Natural killer cell (primary cell): Measurements from ENCODE around the gene TRIM43. TPM values are rescaled to one million over a fixed set of nuclear protein-coding genes. Genes with fewer than 3 reads are reported as not detected.
"Not testable (repeated sequence)": the region's sequence is repeated elsewhere in the genome, so short reads cannot be mapped to it uniquely, and the experiment has no call there.

ENCODE experiments used
- ATAC-seq, 3 donors: fragments of 150-1000 bp in 2 of 3; fragments of 200-7000 bp in 1 of 3; cut with Tn5 transposase; 1 replicate in 1 of 3; 2 replicates in 2 of 3; pipeline ENCODE4 v1.10.0; 2021; ENCODE audit warnings: mild to moderate bottlenecking in 2 of 3, moderate library complexity in 2 of 3
- DNase-seq, 2 donors: peaks; one replicate each; pipeline versions ENCODE4 v3.0.0 to v3.0.0-alpha.2; 2013 to 2021; ENCODE audit warnings: mixed read lengths in 1 of 2
- H3K27ac ChIP-seq: one replicate; pipeline ENCODE4 v1.5.1; 2013; ENCODE audit warnings: mild to moderate bottlenecking, low read length
- H3K27me3 ChIP-seq: one replicate; pipeline ENCODE4 v1.6.1; 2013; ENCODE audit warnings: low read length; ENCODE audit not compliant: control insufficient read depth, insufficient read depth
- H3K36me3 ChIP-seq: one replicate; pipeline ENCODE4 v1.6.1; 2013; ENCODE audit warnings: low read length; ENCODE audit not compliant: control insufficient read depth, insufficient read depth
- H3K4me1 ChIP-seq: one replicate; pipeline ENCODE4 v1.6.1; 2013; ENCODE audit warnings: low read length; ENCODE audit not compliant: control insufficient read depth, insufficient read depth
- H3K4me3 ChIP-seq: one replicate; pipeline ENCODE4 v1.5.1; 2013; ENCODE audit warnings: low read length
- H3K9me3 ChIP-seq: one replicate; pipeline ENCODE4 v1.6.1; 2013; ENCODE audit warnings: low read length; ENCODE audit not compliant: control insufficient read depth, insufficient read depth
- H3K27ac Mint-ChIP-seq, 2 donors: one replicate each; pipeline ENCODE4 v1.8.0; 2022; ENCODE audit warnings: mild to moderate bottlenecking in 2 of 2, mixed read lengths in 2 of 2, moderate library complexity in 1 of 2
- H3K27me3 Mint-ChIP-seq, 2 donors: one replicate each; pipeline ENCODE4 v1.8.0; 2022; ENCODE audit warnings: low read depth in 2 of 2, mixed read lengths in 2 of 2
- H3K36me3 Mint-ChIP-seq: one replicate; pipeline ENCODE4 v1.8.0; 2022; ENCODE audit warnings: mixed read lengths
- H3K4me1 Mint-ChIP-seq, 2 donors: one replicate each; pipeline ENCODE4 v1.8.0; 2022; ENCODE audit warnings: mixed read lengths in 2 of 2
- H3K4me3 Mint-ChIP-seq: one replicate; pipeline ENCODE4 v1.8.0; 2022; ENCODE audit warnings: mild to moderate bottlenecking, moderate library complexity, mixed read lengths
- H3K9me3 Mint-ChIP-seq, 2 donors: one replicate each; pipeline ENCODE4 v1.8.0; 2022; ENCODE audit warnings: mixed read lengths in 2 of 2
- WGBS: methylation state at CpG from one replicate; pipeline ENCODE4 v1.1.7; 2013; ENCODE audit warnings: missing lambda C conversion rate; ENCODE audit not compliant: insufficient coverage; 5-methylcytosine and 5-hydroxymethylcytosine counted together
- intact Hi-C: fragments of 100-400 bp; cut with micrococcal nuclease; formaldehyde crosslinking; loops from one replicate; pipeline ENCODE4 v1.14.2; 2022
- total RNA-seq, 4 donors: library from RNA; stranded (reverse); fragments of 120-200 nt in 1 of 4; gene quantifications; one replicate each; pipeline versions ENCODE4 v1.2.3 to v1.2.4, GENCODE V29; 2013 to 2022
- TF ChIP-seq, protein P1 (sequence below): fragments of 200-600 bp; IDR thresholded peaks from one replicate; pipeline ENCODE4 v1.8.0; 2022; ENCODE audit warnings: antibody characterized with exemption

Gene TRIM43
- total RNA-seq, 3 donors from 2014 or later (not counting 1 experiment from before 2014, with no cell fraction given), result not detected

DNA sequence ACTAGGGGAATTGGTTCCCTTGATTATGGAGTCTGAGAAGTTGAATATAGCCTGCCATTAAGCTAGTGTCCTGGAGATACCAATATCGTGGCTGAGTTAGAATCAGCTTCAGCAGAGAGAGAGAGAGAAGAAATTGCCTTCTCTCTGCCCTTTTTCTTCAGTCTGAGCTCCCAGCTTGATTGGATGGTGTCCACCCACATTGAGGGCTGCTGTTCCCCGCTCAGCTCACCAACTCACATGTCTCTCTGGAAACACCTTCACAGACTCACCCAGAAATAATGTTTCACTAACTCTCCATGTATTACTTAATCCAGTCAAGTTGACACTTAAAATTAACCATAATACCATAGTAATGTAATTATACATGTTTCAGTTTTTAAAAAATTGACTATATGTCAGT lies 17.9 kb upstream of the TRIM43 start:
- H3K36me3 ChIP-seq, result no peaks in the 10 kb centered on the region
- WGBS, result 82% methylated on average over 2 of the region's 2 CpGs
- no peak overlapping the region for H3K4me3 ChIP-seq
- no peaks in the 10 kb centered on the region for H3K27me3 ChIP-seq
- Mint-ChIP-seq H3K27ac (no peak overlapping the region), H3K9me3 (no peaks in the 10 kb centered on the region), H3K4me1 (no peaks in the 10 kb centered on the region), H3K4me3 (no peak overlapping the region), H3K36me3 (no peaks in the 10 kb centered on the region), H3K27me3 (peaks cover 11 to 33% of the 10 kb centered on the region in 2 donors)
- H3K9me3 ChIP-seq, result no peaks in the 10 kb centered on the region
- DNase-seq, result no peak
- no peak overlapping the region for H3K27ac ChIP-seq
- TF ChIP-seq, protein P1, sequence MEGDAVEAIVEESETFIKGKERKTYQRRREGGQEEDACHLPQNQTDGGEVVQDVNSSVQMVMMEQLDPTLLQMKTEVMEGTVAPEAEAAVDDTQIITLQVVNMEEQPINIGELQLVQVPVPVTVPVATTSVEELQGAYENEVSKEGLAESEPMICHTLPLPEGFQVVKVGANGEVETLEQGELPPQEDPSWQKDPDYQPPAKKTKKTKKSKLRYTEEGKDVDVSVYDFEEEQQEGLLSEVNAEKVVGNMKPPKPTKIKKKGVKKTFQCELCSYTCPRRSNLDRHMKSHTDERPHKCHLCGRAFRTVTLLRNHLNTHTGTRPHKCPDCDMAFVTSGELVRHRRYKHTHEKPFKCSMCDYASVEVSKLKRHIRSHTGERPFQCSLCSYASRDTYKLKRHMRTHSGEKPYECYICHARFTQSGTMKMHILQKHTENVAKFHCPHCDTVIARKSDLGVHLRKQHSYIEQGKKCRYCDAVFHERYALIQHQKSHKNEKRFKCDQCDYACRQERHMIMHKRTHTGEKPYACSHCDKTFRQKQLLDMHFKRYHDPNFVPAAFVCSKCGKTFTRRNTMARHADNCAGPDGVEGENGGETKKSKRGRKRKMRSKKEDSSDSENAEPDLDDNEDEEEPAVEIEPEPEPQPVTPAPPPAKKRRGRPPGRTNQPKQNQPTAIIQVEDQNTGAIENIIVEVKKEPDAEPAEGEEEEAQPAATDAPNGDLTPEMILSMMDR, result no peak
- no peak for ATAC-seq
- no peaks in the 10 kb centered on the region for H3K4me1 ChIP-seq
- intact Hi-C loops, result no loop called here

DNA sequence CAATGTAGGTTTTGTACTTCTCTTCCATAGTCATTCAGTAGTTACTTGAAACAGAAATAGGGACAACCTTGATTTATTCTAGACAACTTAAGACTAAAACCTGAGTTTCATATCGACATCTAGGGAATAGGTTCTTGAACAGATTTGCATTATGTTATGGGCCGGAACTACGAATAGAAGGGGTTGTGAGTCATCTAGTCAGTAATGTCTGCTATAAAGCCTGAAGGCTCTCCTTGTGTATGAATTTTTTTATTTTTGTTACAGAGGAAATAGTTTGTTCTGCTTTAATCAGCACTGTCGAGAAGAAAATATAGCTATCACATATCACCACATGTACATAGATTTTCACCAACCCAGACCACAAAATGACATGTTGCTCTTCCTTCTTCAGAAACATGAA lies 17.3 kb upstream of the TRIM43 start:
- H3K27me3 ChIP-seq, result no peaks in the 10 kb centered on the region
- TF ChIP-seq, protein P1, result no peak
- 57% methylated on average over 4 of the region's 4 CpGs for WGBS

DNA sequence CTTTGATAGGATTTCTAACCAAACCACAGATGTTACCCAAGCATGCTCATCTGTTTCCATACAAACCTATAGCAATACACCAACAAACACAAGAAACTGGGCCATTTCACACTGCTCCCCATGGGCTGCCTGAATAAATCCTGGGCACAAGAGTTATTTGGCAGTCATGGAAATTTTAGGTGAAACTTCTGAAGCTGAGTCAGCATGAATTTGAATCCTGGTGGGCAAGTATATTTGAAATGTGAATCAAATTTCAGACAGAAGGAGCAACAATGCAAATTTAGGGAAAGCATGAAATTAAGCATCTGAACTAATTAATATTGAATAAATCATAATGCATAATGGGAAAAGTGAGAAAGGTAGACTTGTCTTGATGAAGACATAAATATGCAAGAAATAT lies 15.9 kb upstream of the TRIM43 start:
- no peak overlapping the region for H3K27ac Mint-ChIP-seq
- Histone ChIP-seq H3K36me3 (no peaks in the 10 kb centered on the region), H3K4me1 (no peaks in the 10 kb centered on the region), H3K9me3 (no peaks in the 10 kb centered on the region), H3K27me3 (no peaks in the 10 kb centered on the region), H3K4me3 (no peak overlapping the region), H3K27ac (no peak overlapping the region)
- no peaks in the 10 kb centered on the region for H3K4me1 Mint-ChIP-seq
- no peak for DNase-seq
- H3K9me3 Mint-ChIP-seq, result no peaks in the 10 kb centered on the region
- ATAC-seq, result no peak
- TF ChIP-seq, protein P1, result no peak
- H3K4me3 Mint-ChIP-seq, result no peak overlapping the region
- intact Hi-C loops, result no loop called here
- peaks cover 6 to 20% of the 10 kb centered on the region in 2 donors for H3K27me3 Mint-ChIP-seq
- H3K36me3 Mint-ChIP-seq, result no peaks in the 10 kb centered on the region

More for the DNA sequence above, 17.3 kb upstream of the TRIM43 start:
- Mint-ChIP-seq H3K36me3 (no peaks in the 10 kb centered on the region), H3K9me3 (no peaks in the 10 kb centered on the region), H3K27me3 (peaks cover 9 to 34% of the 10 kb centered on the region in 2 donors), H3K27ac (no peak overlapping the region), H3K4me1 (no peaks in the 10 kb centered on the region), H3K4me3 (no peak overlapping the region)
- Histone ChIP-seq H3K4me1 (no peaks in the 10 kb centered on the region), H3K4me3 (no peak overlapping the region), H3K27ac (no peak overlapping the region), H3K36me3 (no peaks in the 10 kb centered on the region), H3K9me3 (no peaks in the 10 kb centered on the region)
- no peak for ATAC-seq
- intact Hi-C loops, result no loop called here
- no peak for DNase-seq

DNA sequence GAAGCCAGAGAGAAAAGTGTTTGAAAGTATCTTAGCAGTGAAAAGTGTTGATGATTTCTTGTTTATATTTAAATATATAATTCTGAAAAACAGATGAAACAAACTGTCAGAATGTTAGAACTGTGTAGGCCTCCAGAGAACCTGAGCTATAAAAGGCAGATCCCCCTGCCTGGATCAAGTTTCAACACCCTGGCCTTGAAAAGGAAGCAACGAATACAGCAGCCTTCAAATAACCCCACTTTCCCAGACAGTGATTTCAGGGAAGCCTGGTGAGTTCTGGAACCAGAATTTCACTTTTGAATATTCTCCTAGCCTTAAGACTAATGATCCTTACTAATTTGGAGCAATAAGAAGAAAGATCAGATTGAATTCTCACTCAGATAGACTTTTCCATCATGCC lies 13.3 kb upstream of the TRIM43 start:
- H3K4me1 ChIP-seq, result no peaks in the 10 kb centered on the region
- 90% methylated on average over 1 of the region's 1 CpG for WGBS
- Mint-ChIP-seq H3K27me3 (peaks cover 3 to 19% of the 10 kb centered on the region in 2 donors), H3K9me3 (no peaks in the 10 kb centered on the region), H3K27ac (no peak overlapping the region), H3K36me3 (no peaks in the 10 kb centered on the region), H3K4me3 (no peak overlapping the region), H3K4me1 (no peaks in the 10 kb centered on the region)
- H3K4me3 ChIP-seq, result no peak overlapping the region
- no peak overlapping the region for H3K27ac ChIP-seq
- DNase-seq (no peak), ATAC-seq (no peak)
- H3K9me3 ChIP-seq, result no peaks in the 10 kb centered on the region
- H3K36me3 ChIP-seq, result no peaks in the 10 kb centered on the region
- TF ChIP-seq, protein P1, result no peak
- intact Hi-C loops, result no loop called here
- no peaks in the 10 kb centered on the region for H3K27me3 ChIP-seq

DNA sequence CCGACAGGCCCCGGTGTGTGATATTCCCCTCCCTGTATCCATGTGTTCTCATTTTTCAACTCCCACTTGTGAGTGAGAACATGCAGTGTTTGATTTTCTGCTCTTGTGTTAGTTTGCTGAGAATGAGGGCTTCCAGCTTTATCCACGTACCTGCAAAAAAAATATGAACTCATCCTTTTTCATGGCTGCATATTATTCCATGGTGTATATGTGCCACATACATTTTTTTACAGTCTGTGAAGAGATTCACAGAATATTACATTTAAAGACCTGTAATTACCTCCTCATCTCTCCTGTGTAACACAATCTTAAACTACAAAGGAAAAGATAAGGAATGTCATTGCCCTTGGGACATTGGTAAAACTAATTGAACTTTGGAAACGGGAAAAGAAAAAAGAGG lies 8.3 kb upstream of the TRIM43 start:
- H3K4me3 Mint-ChIP-seq, H3K9me3 ChIP-seq: not testable (repeated sequence)

DNA sequence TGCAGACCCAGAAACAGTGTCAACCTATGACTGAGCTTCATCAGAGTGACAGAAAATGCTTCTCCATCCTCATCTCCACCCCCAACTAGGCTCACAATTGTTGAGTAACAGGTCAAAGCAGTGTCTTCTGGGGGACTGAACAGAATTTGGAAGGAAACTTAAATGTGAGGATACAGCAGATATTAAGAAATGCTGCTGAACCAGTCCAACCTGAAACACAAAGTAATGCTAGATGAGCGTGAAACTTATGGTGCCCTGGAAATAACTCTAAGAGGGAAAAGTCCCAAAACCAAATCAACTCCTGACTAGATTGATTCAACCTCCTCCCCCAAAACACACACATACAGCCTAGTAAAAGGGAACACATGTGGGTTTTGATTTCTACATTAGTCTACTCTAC lies 7.5 kb upstream of the TRIM43 start:
- H3K27ac Mint-ChIP-seq, H3K27me3 ChIP-seq, H3K4me3 Mint-ChIP-seq, H3K27ac ChIP-seq, H3K36me3 Mint-ChIP-seq, ATAC-seq, H3K9me3 ChIP-seq, H3K36me3 ChIP-seq, H3K27me3 Mint-ChIP-seq, intact Hi-C loops, H3K4me1 ChIP-seq, H3K4me3 ChIP-seq, DNase-seq, H3K4me1 Mint-ChIP-seq, H3K9me3 Mint-ChIP-seq: not testable (repeated sequence)
- no CpG with 5 or more reads among the region's 1 CpG for WGBS

More for the DNA sequence above, 8.3 kb upstream of the TRIM43 start:
- H3K9me3 Mint-ChIP-seq, H3K27me3 ChIP-seq, ATAC-seq, DNase-seq, H3K4me3 ChIP-seq, H3K36me3 Mint-ChIP-seq, H3K27ac Mint-ChIP-seq, H3K4me1 Mint-ChIP-seq, intact Hi-C loops, H3K36me3 ChIP-seq, H3K27ac ChIP-seq, H3K27me3 Mint-ChIP-seq, H3K4me1 ChIP-seq: not testable (repeated sequence)
- 80% methylated on average over 2 of the region's 4 CpGs for WGBS
